GM18519 (cell line): ENCODE measurements around the gene CRACR2A.

Experiments
- ATAC-seq: cut with Tn5 transposase; IDR thresholded peaks from one replicate; pipeline ENCODE4 v1.9.1; 2021; ENCODE audit warnings: mild to moderate bottlenecking, moderate library complexity; ENCODE audit not compliant: unreplicated experiment, low FRiP score

CRACR2A gene

DNA sequence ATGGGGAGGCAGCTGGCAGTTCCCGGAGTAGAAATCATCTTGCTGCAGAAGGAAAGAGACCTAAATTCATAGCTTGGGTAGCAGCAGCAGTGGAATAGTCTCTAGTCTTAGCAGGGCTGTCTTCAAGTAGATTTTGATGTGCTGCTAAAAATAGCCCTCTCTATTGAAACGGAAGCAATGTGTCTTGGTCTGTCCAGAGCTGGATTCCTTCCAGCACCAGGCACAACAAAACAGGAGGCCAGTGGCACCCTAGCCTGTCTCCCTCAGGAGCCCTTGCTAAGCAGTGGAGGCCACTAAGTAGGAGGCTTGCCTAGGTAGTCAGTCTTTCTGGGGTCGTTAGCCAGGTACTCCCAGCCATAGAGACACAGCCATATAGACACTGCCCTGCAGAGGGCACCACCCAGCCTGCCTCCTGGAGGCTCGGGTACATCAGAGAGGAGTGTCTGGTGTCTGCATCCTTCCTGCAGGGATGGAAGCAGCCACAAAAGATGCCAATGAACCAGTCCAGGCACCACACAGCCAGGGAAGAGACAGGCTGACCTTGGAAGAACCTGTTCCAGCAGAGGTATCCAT, 97.5 kb downstream of the CRACR2A start:
- no peak for ATAC-seq

DNA sequence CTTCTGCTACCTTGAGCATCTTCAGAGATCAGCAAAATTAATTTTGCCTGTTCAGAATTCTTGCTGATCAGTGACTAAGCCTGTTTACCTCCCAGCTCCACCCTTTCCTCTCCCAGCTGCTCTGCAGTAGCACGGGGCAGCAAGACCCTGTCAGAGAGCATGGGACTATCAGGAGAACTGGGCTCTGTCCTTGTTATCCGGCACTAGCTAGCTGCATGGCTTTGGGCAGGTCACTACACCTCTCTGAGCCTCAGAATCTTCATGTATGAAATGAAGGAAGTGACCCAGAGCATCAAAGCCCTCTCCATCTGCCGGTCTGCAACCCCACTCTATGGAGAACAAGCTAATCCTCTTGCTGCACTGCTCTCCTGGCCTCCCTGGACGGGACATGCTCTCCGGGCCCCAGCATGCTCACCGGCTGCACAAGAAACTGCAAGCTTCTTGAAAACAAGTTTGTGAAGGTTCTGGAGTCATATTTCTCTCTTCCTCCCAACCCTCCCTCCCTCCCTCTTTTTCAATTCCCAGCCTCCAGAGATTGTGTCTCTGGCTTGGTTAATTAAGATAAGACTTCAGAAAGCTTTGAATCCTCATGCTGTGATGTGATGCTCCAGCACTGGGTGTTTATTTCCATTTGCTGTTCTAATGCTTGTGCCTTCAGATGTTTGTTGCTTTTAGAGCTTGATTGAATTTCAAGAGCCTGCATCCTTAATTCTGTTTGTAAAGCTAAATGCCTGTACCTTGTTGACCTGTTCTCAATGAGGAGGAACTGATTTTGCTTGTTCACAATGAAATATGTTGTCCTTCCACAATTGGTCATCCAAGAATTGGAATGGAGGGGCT, 101.1 kb downstream of the CRACR2A start:
- ATAC-seq: no peak

DNA sequence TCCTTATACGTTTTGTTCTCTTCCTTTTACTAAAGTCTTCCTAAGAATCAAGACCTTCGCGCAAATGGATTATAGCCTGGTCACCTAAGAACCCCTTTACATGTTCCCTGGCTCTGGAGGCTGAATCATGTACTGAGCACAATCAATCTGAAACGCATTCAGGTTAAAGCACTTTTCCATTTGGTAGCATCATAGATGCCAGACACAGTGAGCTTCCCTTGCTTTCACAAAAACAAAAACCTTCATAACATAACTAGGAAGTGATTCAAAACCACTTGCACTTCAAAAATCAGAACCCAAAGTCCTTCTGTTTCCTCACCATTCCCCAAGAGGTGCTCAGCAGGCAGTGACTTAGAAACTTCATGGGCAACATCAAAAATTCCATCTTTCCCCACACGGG, 105.4 kb downstream of the CRACR2A start:
- no peak for ATAC-seq

DNA sequence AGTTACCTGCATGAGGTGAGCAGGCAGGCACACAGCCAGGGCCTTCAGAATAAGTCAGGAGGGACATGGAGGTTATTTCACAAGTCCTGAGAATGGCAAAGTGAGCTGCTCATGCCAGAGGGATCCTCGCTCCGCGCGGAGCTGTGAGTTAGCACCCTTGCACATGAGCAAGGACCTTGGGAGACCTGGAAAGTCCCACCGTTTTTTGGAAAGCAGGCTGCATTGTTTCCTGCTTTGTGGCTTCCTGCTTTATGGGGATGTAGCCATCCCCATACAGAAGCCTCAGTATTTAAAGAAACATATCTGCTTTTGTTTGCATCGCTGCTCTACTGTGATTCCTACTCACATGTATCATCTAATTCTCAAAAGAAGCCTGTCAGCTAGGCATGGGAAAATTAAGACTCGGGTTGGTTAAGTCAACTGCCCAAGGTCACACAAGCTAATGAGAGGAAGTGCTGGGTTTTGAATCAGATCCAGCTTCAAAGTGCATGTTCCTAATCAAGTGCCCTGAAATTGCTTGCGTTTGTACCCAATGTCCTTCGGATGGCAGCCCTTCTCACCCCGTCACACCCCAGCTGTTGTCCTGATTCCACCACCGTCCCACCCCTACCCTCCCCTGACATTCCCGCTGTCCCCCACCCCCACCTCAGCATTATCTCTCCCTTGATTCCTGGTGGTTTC, 106.2 kb downstream of the CRACR2A start:
- ATAC-seq: no peak

DNA sequence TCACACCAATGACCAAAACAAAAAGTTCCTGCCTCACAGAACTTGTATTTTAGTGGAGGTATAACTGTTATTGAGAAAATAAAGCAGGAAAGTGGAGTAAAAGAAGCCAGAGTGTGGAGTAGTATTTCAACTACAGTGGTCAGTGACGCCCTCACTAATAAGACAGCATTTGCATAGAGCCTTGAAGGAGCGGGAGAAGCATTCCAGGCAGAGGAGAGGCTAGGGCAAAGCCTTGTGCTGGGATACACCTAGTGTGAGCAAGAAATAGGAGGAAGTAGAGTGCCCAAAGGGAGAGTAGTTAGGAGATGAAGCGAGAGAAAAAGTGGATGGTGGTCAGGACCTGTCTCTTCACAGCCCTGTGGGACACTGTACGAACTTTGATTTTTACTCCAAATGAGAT, 107.8 kb downstream of the CRACR2A start:
- ATAC-seq: no peak

DNA sequence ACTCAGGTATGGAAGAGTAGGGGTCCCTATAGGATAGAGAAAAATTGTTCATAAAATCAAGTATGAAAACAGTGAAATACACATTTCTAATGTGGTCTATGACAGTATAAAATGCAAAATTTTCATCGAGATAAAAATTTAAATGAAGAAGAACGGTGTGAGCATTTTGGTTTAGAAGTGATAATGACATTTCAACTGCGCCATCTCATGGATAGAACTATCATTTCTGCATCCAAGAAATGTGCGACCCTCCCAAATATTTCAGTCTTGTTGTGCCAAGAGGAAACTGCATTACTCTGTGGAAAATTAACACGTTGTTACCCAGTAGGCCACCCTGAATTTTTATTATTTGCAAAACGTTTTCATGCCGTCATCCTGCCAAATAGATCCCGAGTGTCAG, 108.8 kb downstream of the CRACR2A start:
- ATAC-seq: no peak

DNA sequence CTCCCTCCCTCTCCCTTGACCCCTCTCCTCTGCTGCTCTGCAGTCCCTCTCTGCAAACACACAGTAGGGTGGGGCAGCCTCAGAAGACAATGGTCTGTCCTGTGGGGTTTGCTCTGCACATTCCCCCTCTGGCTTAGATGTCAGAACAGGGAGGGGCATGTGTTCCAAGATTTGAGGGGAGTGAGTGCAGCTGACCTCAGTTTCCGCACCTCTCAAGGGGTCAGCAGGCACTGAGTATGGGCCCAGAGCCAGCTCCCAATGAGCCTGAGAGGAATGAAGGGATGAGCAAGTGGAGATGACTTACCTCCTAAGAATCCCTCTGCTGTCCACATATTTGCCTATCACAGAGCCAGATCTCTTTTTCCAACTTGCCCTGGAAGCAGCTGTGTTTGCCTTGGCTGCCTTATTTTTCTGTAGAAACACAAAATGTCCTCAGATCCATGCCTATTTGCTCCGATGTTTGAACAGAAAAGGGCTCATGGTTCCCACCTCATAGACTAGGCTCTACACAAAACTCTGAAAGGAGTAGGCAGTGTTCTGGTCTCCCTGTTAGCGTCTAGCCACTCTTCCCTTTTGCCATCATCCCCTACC, 111.4 kb downstream of the CRACR2A start:
- no peak for ATAC-seq

DNA sequence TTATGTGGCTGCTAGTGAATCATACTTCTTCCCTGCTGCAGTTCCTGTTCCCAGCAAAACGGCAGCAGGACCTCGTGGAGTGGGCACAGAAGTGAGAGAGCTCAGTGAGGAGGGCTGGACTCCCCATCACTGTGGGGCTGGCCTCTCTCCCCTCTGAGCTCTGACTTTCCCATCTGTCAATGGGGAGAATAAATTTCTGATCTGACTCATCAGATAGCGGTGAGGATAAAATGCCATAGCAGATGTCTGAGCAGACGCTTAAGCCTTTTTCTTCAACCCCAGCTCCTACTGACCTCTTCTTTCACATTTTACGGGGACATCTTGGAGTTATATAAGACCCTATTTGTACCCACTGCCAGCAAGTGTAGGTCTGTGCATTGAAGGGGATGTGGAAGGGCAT, 116.6 kb downstream of the CRACR2A start:
- no peak for ATAC-seq

DNA sequence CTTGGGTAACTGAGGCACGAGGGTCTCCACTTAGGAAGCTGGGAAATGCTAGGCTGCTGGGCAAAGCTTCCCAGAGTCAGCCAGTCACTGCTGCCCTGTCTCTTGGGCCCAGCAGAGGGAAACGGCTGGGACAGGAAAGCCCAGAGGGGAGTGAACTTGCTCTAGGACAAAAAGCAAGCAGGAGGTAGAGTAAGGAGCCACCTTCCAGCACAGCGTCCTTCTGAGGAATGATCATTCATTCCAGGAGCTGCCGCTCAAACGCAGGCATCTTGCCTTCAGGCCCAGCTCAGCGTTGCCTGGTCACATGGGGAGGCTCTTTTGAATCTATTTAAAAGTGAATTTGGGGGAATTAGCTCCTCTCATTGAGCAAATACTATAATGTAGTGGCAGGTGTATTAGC, 118.6 kb downstream of the CRACR2A start:
- ATAC-seq: no peak

DNA sequence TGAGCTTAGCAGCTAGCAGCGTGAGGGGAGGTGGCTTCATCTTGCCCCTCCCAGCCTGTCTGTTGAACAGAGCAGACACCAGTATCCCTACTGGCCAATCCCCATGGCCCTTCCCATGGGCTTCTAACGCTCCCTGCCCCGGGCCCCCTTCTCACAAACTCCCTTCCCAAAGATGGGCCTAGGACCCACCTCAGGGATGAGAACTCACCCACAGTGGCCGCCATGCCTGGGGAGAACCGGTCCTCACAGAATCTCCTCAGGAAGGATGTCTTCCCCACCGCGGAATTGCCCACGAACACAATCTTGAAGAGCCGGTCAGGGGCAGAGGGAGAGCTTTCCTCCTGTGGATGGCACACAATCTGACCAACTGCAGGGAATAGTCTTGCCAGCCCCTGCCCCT, 119.5 kb downstream of the CRACR2A start:
- no peak for ATAC-seq

DNA sequence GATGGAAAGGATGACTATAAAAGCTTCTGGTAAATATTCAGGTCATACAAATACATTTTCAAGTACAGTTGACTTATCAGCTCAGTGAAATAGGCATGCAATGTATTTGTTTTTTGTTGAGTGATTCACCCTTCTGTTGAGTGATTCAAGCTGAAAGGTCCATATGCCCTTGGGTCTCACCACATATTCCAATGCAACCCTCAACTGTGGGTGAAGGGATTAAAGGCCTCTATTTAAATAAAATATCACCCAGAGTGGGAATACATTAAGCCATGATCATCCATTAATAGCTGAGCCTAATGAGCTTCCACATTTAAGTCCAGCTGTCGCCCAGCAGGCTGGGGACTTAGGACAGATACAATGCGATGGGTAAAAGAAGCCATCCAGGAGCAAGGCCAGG, 120.2 kb downstream of the CRACR2A start:
- ATAC-seq: no peak

DNA sequence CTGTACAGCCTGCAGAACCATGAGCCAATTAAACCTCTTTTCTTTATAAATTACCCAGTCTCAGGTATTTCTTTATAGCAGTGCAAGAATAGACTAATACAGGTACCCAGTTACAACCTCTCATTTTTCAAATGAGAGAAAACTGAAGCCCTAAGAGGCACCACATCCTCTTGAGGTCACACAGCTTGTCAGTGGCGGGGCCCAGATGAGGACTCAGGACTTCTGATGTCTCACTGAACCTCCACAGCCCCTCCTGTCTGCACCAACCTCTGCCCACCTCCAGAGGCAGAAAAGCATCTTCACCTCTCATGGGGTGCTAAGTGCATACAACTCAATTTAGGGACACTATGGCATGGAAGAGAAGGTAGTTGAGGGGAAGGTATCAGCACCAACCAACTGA, 120.7 kb downstream of the CRACR2A start:
- no peak for ATAC-seq

DNA sequence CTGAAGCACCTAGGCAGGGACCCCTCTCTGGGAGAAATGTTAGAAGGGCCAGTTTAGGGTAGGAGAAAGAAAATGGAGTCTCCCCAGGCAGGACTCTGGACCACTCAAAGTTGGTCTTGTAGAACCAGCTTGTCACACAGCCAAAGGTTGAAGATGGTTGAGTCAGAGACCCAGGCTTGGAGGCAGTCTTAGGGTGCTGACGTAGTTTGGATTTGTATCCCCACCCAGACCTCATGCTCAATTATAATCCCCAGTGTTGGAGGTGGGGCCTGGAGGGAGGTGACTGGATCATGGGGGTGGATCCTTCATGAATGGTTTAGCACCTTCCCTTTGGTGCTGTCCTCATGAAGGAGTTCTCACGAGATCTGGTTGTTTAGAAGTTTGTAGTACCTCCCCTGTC, 121.2 kb downstream of the CRACR2A start:
- ATAC-seq: no peak

DNA sequence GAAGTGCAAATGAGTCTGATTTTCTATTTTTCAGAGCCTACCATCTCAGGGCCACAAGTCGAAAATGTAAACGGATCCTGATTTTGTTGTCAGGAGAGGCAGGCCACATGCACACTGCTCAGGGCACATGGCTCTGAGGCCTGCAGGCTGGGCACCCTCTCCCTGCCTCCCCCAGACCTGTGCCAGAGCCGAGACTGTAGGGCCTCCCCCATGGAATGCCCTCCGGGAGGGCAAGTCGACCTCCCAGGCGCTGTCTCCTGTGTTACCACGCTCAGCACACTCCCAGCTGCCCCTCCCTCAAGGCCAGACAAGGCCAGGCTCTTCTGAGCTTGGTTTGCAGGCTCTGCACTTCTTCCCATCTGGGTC, 121.7 kb downstream of the CRACR2A start:
- no peak for ATAC-seq

DNA sequence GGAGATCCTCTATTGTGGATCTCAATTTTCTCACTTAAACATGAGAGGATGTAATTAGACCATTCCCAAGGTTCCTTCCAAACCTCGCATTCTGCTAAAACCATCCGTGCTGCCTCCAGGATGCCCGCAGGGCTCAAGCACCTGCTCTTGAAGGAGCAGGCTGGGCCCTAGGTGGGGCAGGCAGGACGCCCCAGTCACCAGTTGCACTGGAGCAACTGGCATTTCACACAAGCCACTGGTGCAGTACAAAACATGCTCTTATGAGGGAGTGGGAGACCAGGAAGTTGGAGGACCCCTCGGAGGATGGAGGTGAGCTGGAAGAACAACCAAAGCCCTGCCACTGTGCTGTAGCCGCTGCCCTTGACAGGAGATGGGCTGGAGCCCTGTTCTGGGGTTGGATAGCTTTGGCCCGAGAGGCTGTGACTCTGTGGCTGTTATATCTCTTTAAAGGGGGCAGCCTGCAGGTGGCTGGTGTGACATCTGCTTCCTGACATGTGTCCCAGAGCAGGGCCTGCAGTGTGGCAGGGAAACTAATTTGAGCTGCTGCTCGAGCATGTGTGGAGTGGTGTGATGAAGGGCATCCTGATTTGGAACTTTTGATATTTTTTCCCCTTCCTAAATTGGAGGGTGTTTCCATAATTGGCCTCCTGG, 122.2 kb downstream of the CRACR2A start:
- ATAC-seq: no peak

DNA sequence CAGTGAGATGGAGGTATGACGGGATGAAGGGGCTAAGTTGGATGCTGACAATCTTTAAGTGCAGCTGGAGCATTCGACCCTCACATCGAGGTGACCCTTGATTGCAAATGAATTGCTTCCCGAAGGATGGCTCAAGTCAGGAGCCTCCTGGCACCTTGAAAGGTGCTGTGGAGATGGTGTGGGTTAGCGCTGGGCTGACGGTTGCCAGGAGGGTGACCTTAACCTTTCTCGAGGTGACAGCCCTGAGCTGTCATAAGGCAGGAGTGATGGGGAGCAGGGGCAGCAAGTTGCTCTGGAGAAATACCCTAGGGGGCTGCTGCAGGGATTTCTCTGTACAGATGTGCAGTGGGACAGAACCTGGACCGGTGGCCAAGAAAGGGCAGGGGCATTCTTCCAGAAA, 122.8 kb downstream of the CRACR2A start:
- no peak for ATAC-seq

DNA sequence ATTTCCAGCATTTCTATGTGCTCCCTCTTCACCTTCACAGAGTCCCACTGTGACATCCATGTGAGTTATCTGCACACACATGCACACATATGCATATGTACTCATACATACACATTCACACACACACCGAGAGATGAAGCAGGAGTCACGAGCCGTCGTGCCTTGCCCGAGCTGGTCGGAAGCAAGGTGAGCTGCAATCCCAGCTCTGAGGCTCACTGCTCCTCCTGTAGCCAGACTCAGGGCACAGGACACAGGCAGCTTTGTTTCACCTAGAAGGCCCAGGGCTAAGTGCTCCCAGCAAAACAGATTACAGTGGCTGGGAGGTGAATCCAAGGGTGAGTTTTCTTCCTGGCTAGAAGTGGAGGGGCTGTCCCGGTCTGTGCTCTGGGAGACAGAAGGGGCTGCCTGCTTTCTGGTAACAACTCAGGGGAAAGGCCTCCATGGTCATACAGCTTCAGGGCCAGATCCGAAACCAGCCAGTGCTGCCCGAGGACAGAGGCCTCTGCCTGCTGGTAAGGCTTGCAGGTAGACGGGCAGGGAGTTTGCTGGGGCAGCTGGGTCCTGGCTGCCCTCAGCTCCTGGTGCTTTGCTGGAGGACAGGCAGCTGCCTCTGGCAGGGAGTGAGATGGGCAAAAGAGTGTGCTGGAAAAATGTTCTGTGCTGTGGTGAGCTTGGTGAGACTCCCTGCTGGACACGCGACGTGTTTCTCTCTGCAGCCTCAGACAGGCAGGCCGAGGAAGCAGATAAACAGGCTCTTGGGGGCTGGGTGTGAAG, 123.7 kb downstream of the CRACR2A start:
- no peak for ATAC-seq

DNA sequence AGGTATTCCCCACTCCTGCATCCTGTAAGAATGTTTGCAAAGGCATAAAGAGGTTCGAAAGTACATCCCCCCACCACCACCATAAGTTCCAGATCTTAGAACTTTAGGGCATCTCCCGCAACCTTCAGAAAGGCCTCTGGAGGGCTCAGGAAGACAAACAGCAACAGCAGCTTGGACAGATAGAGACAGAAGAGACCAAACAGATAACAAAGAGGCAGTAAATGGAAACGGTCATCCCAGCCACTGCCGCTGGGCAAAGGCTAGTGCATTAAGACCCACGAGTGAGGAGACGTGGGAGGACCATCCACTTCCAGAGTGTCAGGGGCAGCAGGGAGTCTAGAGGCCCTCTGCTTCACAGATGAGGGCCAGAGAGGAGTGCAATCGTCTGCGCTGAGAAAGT, 124.3 kb downstream of the CRACR2A start:
- ATAC-seq: no peak

DNA sequence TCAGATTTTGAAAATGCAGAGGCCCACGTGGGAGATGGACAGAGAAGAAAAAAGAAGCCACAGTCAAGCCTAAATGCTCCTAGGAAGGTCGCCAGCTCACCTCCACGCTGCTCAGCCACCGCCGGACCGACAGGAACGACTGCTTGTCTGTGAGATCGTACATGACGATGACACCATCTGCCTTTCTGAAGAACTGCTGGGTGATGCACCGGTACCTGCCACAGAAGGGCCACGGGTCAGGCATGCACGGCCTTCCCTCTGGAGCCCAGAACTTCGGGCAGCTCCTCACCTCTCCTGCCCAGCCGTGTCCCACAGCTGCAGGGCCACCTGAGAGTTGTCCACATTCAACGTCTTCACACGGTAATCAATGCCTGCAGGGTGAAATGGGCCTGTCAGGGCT, 125.6 kb downstream of the CRACR2A start:
- no peak for ATAC-seq

DNA sequence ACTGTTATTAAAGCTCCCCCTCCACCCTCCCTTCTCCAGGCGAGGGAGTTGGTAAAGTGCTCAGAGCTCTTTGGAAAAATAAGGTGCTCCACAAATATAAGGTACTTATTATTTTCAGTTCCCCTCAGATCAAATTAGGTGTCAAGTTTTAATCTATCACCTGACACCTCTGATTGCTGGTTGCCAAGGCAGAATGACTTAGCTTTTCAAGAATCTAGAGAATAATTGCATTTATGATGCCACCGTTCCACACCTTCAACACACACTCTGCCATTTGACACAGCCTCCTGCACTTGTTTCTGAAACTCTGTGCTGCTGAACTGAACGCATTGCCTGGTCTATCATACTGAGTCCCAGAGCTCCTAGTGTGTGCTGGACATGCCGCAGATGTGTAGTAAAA, 128.6 kb downstream of the CRACR2A start:
- no peak for ATAC-seq
